Loucy (cell line): ENCODE results near the gene VARS1.
"Not testable (repeated sequence)": the region's sequence is repeated elsewhere in the genome, so short reads cannot be mapped to it uniquely, and the experiment has no call there.

Source experiments
- H2AFZ ChIP-seq: fragments of 200-600 bp; sonication (generic); 2 replicates; pipeline ENCODE4 v1.6.0; 2016; ENCODE audit warnings: antibody characterized with exemption, mild to moderate bottlenecking, low read length, moderate library complexity
- H3F3A ChIP-seq: fragments of 200-600 bp; 2 replicates; pipeline ENCODE4 v1.6.0; 2016; ENCODE audit warnings: antibody characterized with exemption, low read depth, mild to moderate bottlenecking
- H3K27me3 ChIP-seq: fragments of 200-600 bp; sonication (generic); 2 replicates; pipeline ENCODE4 v1.6.1; 2014; ENCODE audit warnings: low read length, mild to moderate bottlenecking; ENCODE audit not compliant: insufficient read depth, poor library complexity, severe bottlenecking
- H3K36me3 ChIP-seq: fragments of 200-600 bp; sonication (generic); 2 replicates; pipeline ENCODE4 v1.6.1; 2016; ENCODE audit warnings: low read length; ENCODE audit not compliant: insufficient read depth
- H3K4me1 ChIP-seq: fragments of 200-600 bp; sonication (generic); 2 replicates; pipeline ENCODE4 v1.5.1; 2014; ENCODE audit warnings: low read length, mild to moderate bottlenecking; ENCODE audit not compliant: insufficient read depth, poor library complexity, severe bottlenecking
- H3K4me2 ChIP-seq: fragments of 200-600 bp; sonication (generic); 2 replicates; pipeline ENCODE4 v1.6.0; 2014; ENCODE audit warnings: antibody characterized with exemption, low read length, low read depth, mild to moderate bottlenecking; ENCODE audit not compliant: poor library complexity, severe bottlenecking
- H3K4me3 ChIP-seq: fragments of 200-600 bp; sonication (generic); 2 replicates; pipeline ENCODE4 v1.5.1; 2014; ENCODE audit warnings: low read length, mild to moderate bottlenecking, mixed read lengths; ENCODE audit not compliant: poor library complexity, severe bottlenecking
- H3K79me2 ChIP-seq: fragments of 200-600 bp; sonication (generic); 2 replicates; pipeline ENCODE4 v1.6.1; 2014; ENCODE audit warnings: low read length; ENCODE audit not compliant: insufficient read depth
- H3K9ac ChIP-seq: fragments of 200-600 bp; sonication (generic); 2 replicates; pipeline ENCODE4 v1.6.0; 2014; ENCODE audit warnings: mild to moderate bottlenecking, low read depth, low read length, moderate library complexity; ENCODE audit not compliant: poor library complexity, severe bottlenecking
- H3K9me2 ChIP-seq: fragments of 200-600 bp; sonication (generic); replicated peaks from 2 replicates; pipeline ENCODE4 v1.6.1; 2016; ENCODE audit warnings: low read depth, low read length, mixed read lengths
- H3K9me3 ChIP-seq: fragments of 200-600 bp; sonication (generic); 2 replicates; pipeline ENCODE4 v1.6.1; 2014; ENCODE audit warnings: mild to moderate bottlenecking, antibody characterized with exemption, low read length, low read depth; ENCODE audit not compliant: insufficient read depth
- H4K20me1 ChIP-seq: fragments of 200-600 bp; sonication (generic); 2 replicates; pipeline ENCODE4 v1.6.0; 2014; ENCODE audit warnings: antibody characterized with exemption, low read length, mild to moderate bottlenecking; ENCODE audit not compliant: insufficient read depth, poor library complexity, severe bottlenecking
- EZH2phosphoT487 ChIP-seq: fragments of 200-600 bp; IDR thresholded peaks from 2 replicates; pipeline ENCODE4 v1.6.1; 2018; ENCODE audit warnings: antibody characterized with exemption, mild to moderate bottlenecking, moderate library complexity, borderline replicate concordance
- TF ChIP-seq, protein P1 (sequence below): fragments of 200-600 bp; sonication (generic); conservative IDR thresholded peaks from 2 replicates; pipeline ENCODE4 v1.5.1; 2014; ENCODE audit warnings: mild to moderate bottlenecking, antibody characterized with exemption, low read length

Gene VARS1

DNA sequence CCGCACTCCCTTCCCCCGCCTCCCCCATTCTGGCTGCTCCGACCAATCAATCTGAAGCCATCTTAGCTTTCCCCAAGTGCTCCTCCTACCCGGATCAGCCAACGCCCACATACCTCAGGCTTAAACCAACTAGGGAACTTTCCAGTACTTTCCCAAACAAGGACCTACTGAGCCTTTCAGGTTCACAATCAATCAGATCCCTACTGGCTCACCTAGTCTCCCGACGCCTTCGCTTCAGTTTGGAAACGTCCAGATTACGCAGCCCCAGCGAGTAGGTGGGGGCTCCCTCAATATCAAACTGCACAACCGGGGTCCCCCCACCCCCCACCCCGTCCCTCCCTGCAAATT is 19.1 kb upstream of the VARS1 start:
- no peak for TF ChIP-seq EZH2phosphoT487
- TF ChIP-seq, protein P1, sequence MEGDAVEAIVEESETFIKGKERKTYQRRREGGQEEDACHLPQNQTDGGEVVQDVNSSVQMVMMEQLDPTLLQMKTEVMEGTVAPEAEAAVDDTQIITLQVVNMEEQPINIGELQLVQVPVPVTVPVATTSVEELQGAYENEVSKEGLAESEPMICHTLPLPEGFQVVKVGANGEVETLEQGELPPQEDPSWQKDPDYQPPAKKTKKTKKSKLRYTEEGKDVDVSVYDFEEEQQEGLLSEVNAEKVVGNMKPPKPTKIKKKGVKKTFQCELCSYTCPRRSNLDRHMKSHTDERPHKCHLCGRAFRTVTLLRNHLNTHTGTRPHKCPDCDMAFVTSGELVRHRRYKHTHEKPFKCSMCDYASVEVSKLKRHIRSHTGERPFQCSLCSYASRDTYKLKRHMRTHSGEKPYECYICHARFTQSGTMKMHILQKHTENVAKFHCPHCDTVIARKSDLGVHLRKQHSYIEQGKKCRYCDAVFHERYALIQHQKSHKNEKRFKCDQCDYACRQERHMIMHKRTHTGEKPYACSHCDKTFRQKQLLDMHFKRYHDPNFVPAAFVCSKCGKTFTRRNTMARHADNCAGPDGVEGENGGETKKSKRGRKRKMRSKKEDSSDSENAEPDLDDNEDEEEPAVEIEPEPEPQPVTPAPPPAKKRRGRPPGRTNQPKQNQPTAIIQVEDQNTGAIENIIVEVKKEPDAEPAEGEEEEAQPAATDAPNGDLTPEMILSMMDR, result no peak
- Histone ChIP-seq H3K27me3 (no peaks in the 10 kb centered on the region), H4K20me1 (no peaks in the 10 kb centered on the region), H3K36me3 (no peaks in the 10 kb centered on the region), H3K4me3 (no peak overlapping the region), H2AFZ (no peak overlapping the region), H3K9ac (no peak overlapping the region), H3K9me2 (no peaks in the 10 kb centered on the region), H3F3A (no peaks in the 10 kb centered on the region), H3K9me3 (no peaks in the 10 kb centered on the region), H3K4me1 (no peaks in the 10 kb centered on the region), H3K4me2 (no peak overlapping the region), H3K79me2 (no peaks in the 10 kb centered on the region)

DNA sequence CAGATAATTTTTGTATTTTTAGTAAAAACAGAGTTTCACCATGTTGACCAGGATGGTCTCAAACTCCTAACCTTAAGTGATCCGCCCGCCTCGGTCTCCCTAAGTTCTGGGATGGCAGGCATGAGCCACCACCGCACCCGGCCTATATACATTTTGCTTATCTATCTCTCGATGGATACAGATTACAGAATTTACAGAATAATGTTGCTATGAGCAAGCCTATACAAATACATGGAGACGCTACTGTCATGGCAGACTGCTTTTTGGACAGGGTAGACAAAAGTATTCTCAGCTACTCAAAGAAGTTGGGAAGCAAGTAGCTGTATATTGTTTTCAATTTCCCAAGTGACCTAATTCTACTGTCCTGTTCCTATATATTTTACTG is 17.9 kb upstream of the VARS1 start:
- TF ChIP-seq, protein P1, result no peak
- no peak for TF ChIP-seq EZH2phosphoT487
- H2AFZ ChIP-seq, result no peak overlapping the region
- no peaks in the 10 kb centered on the region for H3K27me3 ChIP-seq
- H3K9me3 ChIP-seq, result no peaks in the 10 kb centered on the region
- H3K79me2 ChIP-seq, result no peaks in the 10 kb centered on the region
- no peaks in the 10 kb centered on the region for H3K36me3 ChIP-seq
- no peak overlapping the region for H3K4me2 ChIP-seq
- H3K9me2 ChIP-seq, result no peaks in the 10 kb centered on the region
- H3F3A ChIP-seq, result no peaks in the 10 kb centered on the region
- no peaks in the 10 kb centered on the region for H3K4me1 ChIP-seq
- H3K4me3 ChIP-seq, result no peak overlapping the region
- H3K9ac ChIP-seq, result no peak overlapping the region
- no peaks in the 10 kb centered on the region for H4K20me1 ChIP-seq

GRCh38 chr6:31811645-31812044 is 16.1 kb upstream of the VARS1 start:
- Histone ChIP-seq H3F3A (no peaks in the 10 kb centered on the region), H4K20me1 (no peaks in the 10 kb centered on the region), H3K9ac (no peak overlapping the region), H2AFZ (no peak overlapping the region), H3K27me3 (no peaks in the 10 kb centered on the region), H3K4me3 (no peak overlapping the region), H3K36me3 (no peaks in the 10 kb centered on the region), H3K79me2 (peaks cover under 1% of the 10 kb centered on the region), H3K4me1 (no peaks in the 10 kb centered on the region), H3K4me2 (no peak overlapping the region), H3K9me3 (no peaks in the 10 kb centered on the region), H3K9me2 (no peaks in the 10 kb centered on the region)
- no peak for TF ChIP-seq EZH2phosphoT487
- TF ChIP-seq, protein P1, result no peak

- Histone ChIP-seq H3K4me1 (peaks cover 14% of the 10 kb centered on the region), H3K79me2 (peaks cover 30% of the 10 kb centered on the region)
- H3K9me2 ChIP-seq, H3F3A ChIP-seq, H3K36me3 ChIP-seq, H3K9ac ChIP-seq, H3K9me3 ChIP-seq, H4K20me1 ChIP-seq, H2AFZ ChIP-seq, H3K4me3 ChIP-seq, H3K4me2 ChIP-seq, H3K27me3 ChIP-seq: not testable (repeated sequence)
These were observed 13.0 kb upstream of the VARS1 start for GRCh38 chr6:31808599-31808998.
